NK-92 treated with Interleukin-12 subunit alpha and Interleukin-12 subunit beta, amount 100 ng/mL, for 24 hours (cell line): Measurements from ENCODE around the gene LRP10.

Experiments used
- DNase-seq: peaks from one replicate; lab custom pipeline; 2025; lab: John Stamatoyannopoulos, UW

Gene LRP10

GRCh38 chr14:22919601-22919921, 48.0 kb downstream of the LRP10 start:
- no peak for DNase-seq

DNA sequence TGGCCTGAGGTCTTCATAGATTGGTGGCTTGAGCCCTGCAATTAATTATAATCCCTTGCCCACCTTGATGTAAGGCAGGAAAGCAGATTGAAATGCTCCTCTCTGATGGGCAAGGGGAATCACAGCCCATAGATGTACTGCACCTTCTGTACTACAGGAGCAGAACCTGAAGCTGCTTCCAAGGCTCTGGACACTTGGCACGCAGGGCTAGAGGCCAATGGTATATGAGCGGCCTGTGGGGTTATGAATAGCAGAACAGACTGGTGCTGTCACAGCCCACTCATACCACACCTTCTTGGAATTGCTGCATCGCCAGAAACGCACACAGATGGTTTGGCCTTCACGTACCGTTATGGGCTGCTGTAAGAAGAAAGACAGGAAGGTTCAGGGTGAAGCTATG, 49.2 kb downstream of the LRP10 start:
- DNase-seq, result no peak

DNA sequence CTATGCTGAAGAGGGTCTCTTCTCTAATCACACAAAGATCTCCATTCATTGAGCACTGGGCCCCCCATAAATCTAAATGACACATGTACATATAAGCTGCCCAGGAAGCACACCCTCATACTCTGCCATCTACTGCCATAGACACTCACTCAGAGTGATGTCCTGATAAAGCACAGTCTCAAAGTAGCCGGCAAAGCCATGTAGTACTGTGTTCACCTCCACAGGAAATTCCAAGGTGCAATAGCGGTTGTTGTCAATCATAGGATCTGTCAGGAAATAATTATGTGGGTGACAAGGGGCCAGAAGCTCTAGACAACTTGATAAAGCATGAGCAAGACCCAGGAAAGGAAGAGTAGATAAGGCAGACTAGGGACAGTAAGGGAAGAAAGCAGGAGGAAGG, 50.8 kb downstream of the LRP10 start:
- no peak for DNase-seq

DNA sequence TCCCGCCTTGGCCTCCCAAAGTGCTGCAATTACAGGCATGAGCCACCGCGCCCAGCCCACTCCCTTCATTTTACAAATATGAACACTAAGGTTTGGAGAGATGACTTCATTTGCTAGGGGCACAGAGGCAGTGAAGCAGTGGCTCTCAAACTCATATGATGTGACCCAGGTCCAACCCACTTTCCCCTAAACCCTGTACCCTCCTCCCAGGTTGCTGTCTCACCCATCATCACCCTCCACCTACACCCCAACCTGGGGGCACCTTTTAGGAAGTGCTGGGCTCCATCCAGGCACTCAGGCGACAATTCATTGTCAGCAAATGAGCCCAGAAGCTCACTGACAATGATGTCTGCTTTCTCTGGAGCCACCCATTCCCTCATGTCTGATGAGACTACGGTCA, 52.2 kb downstream of the LRP10 start:
- DNase-seq, result no peak

DNA sequence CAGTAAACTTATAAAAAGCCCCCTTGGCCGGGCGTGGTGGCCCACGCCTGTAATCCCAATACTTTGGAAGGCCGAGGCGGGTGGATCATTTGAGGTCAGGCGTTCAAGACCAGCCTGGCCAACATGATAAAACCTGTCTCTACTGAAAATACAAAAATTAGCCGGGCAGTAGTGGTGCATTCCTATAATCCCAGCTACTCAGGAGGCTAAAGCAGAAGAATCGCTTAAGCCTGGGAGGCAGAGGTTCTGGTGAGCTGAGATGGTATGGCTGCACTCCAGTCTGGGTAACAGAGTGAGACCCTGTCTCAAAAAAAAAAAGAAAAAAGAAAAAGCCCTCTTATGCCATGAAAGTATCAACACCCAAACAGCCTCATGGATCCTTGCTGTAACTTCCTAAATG, 54.0 kb downstream of the LRP10 start:
- no peak for DNase-seq

- no peak for DNase-seq
Measured at GRCh38 chr14:22926316-22926715, 54.8 kb downstream of the LRP10 start.

GRCh38 chr14:22928237-22929103, 56.9 kb downstream of the LRP10 start:
- peak; percentile 15 for DNase-seq

GRCh38 chr14:22929104-22929960, 57.8 kb downstream of the LRP10 start, which contains the start of gene PRMT5:
Gene PRMT5 (minus strand): TSS chr14:22929376. CDS start chr14:22929361, 15 bp downstream.
- peak; percentile 97 for DNase-seq

- no peak for DNase-seq
Measured at GRCh38 chr14:22929961-22930364, 58.4 kb downstream of the LRP10 start.
